HG02938 (cell line): Measurements from ENCODE around the gene AP5B1.

Experiments used
- ATAC-seq: cut with Tn5 transposase; IDR thresholded peaks from one replicate; pipeline ENCODE4 v1.9.1; 2021; ENCODE audit warnings: mild to moderate bottlenecking, moderate library complexity; ENCODE audit not compliant: unreplicated experiment

The AP5B1 gene

GRCh38 chr11:65801153-65801987, 20.6 kb upstream of the AP5B1 start:
- ATAC-seq = no peak

- ATAC-seq = no peak
Observed at GRCh38 chr11:65798882-65799281, 18.1 kb upstream of the AP5B1 start.

- no peak for ATAC-seq
Observed at GRCh38 chr11:65797711-65798110, 16.9 kb upstream of the AP5B1 start.

DNA sequence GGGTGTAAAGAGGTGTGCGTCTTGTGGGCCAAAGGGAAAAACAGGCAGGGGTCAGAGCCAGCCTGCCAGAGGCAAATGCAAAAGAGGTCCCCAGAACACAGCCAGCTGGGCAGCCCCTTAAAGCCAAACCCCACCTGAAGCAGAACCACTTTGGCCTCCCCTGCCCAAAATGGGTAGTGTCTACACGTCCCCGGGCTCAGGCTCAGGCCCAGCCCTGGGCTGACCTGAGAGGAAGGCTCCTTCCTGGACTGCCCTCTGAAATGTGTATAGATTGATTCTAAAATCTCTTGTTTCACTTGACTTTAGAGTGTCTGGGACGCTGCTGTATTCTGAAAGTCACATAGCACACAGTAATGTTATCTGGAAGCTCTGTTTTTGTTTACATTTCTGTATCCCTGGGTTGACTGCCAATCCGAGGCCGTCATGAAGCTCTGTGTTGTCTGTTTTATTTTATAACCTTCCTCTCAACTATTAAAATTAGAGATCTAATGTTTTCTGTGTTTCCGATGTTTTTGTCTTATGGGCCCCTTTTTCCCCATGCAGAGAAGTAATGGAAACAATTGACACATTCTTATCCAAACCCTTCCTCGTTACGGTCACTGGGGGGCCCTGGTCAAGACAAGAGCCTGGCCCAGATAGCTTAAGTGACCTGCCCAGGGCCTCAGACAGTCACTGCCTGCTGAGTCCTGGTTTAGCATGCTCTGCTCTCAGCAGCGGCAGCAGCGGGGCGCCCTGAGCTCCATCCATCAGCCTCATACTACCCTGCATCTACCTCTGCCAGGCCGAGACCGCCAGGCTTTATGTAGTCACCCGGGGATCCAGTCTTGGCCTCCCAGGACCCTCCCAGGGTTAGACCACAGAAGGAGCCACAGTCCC, 16.2 kb upstream of the AP5B1 start:
- ATAC-seq = no peak

- no peak for ATAC-seq
Observed at GRCh38 chr11:65794570-65795510, 14.1 kb upstream of the AP5B1 start.

DNA sequence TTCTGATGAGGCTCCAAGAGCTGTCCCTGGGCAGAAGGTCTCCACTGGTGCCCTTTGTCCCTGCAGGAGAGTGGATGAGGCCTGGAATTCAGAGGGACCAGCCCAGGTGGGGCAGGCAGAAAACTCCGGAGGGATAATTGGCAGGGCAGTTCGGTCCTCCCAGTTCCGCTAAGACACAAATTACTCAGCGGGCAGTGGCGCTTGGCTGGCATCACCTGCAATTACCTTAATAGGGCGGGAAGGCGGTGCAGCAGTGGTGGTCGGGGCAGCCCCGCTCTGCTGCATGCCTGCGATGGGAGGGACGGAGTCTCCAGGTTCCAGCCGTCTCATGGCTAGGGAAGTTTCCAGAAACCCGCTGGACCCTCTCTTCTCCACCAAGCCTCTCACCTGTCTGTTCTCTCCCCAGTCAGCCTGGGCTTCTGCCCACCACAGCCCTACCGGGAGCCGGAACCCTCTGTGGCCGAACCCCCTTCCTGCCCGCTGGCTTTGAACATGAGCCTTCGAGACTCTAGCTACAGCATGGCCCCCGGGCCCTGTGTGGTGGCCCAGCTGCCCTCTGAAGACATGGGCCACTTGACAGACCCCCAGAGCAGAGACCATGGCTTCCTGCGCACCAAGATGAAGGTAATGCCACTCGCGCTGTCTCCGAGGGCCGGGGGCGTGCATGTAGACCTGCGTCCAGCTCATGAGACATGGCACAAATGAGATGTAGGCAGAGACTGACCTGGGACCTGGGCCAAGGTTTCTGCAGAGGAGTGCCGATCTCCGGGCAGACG, 13.0 kb upstream of the AP5B1 start:
- no peak for ATAC-seq

DNA sequence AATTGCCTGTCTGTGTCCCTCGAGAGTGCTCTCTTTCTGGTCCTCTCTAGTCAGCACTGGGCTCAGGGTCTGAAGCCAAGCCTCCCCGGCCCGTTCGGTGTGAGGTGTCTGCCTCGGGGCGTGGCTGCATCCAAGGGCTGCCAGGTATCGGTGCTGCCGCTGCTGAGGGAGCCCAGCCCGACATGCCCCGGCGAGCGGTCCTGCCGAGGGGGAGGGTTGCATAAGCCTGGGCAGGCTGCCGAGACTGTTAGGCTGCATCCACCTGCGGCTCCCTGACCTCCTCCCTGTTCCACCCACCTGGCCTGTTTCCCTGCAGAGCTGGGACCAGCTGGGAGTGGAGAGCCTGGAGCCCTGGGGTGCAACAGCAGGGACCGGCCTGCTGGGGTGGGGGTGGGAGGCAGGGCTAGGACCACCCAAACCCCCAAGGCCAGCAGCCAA, 12.4 kb upstream of the AP5B1 start:
- no peak for ATAC-seq

DNA sequence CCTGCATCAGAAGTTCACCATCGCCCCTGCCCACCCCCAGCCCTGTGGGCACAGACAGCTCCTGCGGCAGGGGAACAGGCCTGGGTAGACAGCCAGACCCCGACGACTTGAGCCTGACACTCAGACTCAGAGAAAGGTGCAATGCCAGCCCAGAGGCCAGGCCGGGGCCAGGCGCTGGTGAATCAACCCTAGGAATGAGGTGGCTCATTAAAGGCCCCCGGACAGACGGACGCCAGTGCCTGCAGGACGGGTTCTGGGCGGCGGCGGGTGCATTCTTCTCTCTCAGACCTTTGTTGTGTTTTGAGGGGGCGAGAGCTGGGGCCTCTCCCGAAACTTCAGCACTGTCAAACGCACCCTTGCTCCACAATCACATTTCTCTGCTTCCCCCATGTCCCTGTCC, 11.7 kb upstream of the AP5B1 start:
- ATAC-seq = no peak

DNA sequence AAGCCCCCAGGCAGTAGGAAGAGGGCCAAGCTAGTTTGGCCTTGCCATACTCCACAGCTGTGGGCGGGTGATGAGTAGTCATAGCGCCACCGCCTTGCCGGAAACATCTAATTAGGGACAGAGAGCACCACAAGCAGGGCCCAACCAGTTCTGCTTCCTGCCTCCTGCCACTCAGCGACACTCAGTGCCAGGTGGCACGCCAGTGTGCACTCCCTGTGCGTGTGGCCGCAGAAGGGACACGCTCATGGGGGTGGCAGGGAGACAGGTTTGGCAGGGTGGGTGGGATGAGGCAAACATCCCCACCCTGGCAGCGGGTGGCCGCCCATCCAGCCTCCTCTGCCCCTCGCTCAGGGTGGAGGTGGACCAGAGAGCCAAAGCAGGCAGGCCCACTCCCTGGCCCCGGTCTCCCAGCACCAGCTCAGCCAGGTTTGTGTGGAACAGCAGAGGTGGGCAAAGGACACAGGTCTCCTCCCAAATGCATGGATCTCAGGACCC, 11.0 kb upstream of the AP5B1 start:
- peak; percentile 77 for ATAC-seq

DNA sequence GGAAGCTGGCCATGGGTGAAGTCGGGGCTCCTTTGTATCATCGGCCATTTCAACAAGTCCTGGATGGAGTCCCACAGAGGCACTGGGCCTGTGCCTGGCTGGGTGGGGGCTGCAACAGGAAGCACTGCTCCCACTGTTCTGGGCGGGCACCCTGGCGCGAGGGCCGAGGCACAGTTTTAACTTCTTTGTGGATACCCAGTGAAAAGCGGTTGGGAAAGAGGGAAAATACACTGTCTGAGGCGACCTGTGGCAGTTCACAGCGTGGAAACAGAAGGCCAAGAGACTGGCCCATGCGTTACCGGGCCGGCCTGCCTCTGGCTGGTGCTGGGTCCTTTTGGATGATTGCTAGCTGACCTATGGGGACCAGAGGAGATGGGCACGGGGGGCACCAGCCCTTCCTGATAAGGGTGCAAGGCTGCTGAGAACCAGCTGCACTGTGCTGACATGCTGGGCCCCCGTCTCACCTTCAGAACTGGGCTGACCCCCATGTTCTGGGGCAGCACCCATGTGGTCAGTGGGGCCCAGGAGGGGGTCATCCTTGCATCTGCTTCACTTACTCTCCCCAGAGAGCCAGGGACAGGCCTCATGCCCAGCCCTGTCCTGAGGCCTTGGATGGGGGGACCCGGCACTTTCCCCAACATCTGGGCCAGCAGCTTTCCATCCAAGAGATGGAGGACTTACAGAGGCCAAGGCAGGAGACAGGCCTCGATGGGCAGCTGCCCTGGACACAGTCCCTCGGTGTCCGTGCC, 10.3 kb upstream of the AP5B1 start:
- ATAC-seq = no peak

DNA sequence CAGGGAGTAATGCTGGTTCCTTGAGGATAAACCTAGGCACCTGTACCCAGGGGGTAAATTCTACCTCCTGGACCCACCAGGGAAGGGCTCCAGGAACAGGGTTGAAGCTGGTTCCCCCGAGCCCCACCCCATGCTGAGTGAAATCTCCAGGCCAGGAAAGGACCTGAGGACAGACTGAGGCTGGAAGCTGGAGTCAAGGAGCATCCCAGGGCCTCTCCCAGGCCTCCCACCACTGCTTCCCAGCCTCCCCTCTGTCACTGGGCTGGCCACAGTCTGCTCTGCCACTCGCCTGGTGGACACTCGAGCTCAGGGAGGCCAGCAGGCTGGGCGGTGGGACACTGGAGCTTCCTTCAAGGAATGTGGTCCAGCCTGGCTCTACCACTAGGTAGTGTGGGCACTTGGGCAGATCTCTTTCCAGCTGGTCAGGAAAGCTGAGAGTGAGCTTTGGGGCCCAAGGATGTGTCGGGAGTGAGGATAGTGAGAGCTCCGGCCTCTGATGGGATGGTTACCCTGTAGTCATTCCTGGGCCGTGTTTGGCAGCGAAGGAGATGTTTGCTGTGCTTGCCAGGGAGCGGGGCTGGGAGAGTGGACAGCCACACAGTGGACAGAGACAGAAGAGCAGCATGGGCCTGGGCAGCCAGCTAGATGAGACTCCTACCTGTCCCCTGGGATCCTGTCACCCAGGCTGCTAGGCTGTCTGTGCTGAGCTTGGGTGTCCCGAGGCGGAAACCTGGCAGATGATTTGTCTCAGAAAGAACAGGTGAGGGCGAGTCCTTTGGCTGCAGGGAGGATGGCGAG, 9.5 kb upstream of the AP5B1 start:
- ATAC-seq = no peak

GRCh38 chr11:65789230-65790103, 8.7 kb upstream of the AP5B1 start:
- ATAC-seq = no peak

DNA sequence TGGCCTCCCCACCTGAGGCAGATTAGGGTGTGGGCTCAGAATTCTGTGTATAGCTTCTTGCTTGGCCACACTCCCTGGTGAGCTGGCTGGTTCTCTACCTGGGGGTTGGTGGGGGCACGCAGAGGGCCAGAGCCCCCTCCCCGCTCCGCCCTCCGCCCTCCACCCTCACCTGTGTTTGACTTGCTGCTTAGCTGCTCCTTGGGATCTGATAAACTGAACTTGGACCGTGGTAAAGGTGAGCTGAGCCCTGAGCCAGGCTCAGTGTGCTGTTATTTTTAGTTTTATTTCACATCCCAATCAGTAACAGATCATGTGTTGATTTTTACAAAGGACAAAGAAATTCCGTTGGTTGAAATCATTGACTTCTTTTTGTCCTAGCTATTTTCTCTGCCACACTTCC, 8.0 kb upstream of the AP5B1 start:
- ATAC-seq = no peak

DNA sequence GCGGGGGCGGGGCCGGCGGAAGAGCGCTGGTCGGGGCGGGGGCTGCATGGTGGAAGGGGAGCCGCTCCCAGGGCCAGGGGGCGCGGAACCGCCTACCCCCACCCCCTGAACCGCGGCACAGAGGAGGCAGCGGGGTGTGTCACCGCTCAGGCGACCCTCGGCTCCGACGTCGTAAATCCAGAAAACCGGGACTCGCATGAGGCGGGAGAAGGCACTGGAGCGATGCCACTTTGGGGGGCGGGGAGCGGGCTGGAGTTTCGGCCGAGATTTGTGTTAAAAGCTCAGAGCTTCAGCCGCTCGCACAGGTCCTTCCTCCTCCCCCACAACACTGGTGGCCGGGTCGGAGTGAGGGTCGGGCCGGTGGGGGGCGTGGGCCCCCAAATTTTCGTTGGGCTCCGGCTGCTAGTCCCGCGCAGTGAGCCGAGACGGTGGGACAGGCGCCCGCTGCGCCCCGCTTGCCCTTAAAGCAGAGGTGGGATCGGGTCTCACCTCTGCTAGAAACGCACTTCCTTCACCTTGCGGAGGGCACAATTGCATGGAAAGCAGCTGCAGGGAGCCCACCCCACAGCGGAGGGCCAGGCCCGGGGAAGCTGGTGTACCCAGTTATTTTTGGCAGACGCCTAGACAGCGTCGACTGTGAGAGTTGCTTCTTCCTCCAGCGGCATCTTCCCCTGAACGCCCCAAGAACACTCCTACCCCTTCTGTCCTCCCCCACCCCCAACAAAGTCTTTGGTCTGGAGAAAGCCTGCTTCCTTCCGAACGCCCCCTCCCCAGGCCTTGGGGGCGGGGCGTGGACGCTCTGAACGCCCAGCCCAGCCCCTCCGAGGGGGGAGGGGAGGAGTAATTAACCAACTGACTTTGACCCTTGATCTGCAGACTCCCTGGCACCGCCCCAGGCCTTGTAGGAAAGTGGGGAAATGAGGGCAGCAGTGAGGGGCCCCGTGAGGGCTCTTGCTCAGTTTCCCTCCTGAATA, 7.2 kb upstream of the AP5B1 start:
- ATAC-seq = no peak

DNA sequence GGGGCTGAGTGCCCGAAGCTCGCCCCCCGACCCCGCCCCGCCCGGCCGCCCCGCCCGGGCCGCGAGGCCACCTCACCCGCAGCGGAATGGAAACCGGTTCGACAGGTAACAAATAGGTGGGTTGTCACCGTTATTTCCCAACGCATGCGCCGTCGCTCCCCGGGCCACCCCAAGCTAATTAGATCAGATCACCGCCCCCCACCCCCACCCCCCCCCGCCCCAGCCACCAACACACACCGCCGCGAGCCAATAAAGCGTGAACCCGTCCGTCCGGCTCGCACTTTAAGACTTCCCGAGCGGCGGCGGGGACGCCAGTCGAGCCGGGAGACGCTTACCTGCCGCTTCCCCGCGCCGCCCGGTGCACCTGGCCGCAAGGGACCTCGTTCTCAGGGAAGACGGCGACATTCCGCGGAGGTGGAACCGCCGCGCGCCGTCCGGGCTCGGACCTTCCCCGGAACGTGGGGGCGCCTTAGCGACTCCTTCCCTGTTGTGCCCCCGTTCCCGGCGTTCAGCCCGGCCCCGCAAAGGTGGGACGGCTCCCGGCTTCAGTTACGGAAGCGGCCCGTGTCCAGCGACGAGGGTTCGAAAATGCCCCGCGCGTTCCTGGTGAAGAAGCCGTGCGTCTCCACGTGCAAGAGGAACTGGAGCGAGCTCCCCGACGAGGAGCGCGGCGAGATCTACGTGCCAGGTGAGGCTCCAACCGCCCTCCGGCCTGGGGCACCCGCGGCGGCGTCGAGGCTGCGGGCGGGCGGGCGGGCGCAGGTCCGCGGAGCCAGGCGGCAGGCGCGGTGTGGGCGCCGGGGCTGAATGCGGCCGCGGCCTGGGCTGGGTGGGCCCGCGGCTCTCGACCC, 6.2 kb upstream of the AP5B1 start, which contains the start of gene OVOL1:
OVOL1 (plus strand) TSS at position 278 of the 851 bp plus-strand sequence; CDS start at position 589, 311 bp downstream.
- ATAC-seq = no peak
